B cell (primary cell): ENCODE measurements around the gene AKAP6.

Source experiments
- EZH2 ChIP-seq: IDR thresholded peaks from 2 replicates; pipeline ENCODE4 v1.6.1; 2012; ENCODE audit warnings: borderline replicate concordance, low read depth, mild to moderate bottlenecking, moderate library complexity, low read length; ENCODE audit not compliant: insufficient read depth, poor library complexity, severe bottlenecking
- TF ChIP-seq, protein P1 (sequence below): fragments of 200-600 bp; IDR thresholded peaks from one replicate; pipeline ENCODE4 v1.8.0; 2022; ENCODE audit warnings: antibody characterized with exemption, mild to moderate bottlenecking

DNA sequence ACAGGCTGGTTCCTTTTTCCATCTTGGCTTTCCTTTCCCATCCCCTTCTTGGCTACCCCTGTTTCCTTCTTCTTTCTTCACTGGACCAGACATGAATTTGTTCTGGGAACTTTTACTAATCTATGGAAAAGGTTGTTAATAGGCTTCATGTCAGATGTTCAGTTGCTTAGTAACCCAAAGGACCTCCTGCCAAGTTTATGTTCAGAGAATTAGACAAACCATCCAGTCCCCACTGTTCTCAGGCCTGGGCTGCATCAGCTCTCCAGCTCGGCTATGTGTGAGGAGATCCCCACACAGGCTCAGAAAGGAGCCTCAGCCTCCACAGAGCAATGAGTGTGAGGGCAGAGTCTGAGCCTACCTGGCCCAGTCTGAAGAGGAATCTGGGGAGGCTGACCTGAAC, 78.0 kb downstream of the AKAP6 start:
- TF ChIP-seq, protein P1, sequence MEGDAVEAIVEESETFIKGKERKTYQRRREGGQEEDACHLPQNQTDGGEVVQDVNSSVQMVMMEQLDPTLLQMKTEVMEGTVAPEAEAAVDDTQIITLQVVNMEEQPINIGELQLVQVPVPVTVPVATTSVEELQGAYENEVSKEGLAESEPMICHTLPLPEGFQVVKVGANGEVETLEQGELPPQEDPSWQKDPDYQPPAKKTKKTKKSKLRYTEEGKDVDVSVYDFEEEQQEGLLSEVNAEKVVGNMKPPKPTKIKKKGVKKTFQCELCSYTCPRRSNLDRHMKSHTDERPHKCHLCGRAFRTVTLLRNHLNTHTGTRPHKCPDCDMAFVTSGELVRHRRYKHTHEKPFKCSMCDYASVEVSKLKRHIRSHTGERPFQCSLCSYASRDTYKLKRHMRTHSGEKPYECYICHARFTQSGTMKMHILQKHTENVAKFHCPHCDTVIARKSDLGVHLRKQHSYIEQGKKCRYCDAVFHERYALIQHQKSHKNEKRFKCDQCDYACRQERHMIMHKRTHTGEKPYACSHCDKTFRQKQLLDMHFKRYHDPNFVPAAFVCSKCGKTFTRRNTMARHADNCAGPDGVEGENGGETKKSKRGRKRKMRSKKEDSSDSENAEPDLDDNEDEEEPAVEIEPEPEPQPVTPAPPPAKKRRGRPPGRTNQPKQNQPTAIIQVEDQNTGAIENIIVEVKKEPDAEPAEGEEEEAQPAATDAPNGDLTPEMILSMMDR = no peak
- no peak for TF ChIP-seq EZH2
